Skin epidermis (tissue), 12 donors: ENCODE results near the gene PIGZ.

Experiments
- H3K27ac ChIP-seq, 21 experiments: fragments of 200-600 bp; sonication (generic) in 11 of 21; one replicate each; pipeline ENCODE4 v1.5.0; 2020; ENCODE audit warnings: mild to moderate bottlenecking in 3 of 21, inconsistent platforms in 2 of 21, moderate library complexity in 2 of 21
- H3K4me3 ChIP-seq, 7 experiments: fragments of 200-600 bp; sonication (generic) in 2 of 7; one replicate each; pipeline ENCODE4 v1.5.0; 2020; ENCODE audit warnings: inconsistent platforms in 2 of 7, mild to moderate bottlenecking in 2 of 7, moderate library complexity in 1 of 7

Gene PIGZ

GRCh38 chr3:196987022-196987421 is 18.4 kb upstream of the PIGZ start:
- no peak overlapping the region for H3K4me3 ChIP-seq
- H3K27ac ChIP-seq, result no peak overlapping the region

DNA sequence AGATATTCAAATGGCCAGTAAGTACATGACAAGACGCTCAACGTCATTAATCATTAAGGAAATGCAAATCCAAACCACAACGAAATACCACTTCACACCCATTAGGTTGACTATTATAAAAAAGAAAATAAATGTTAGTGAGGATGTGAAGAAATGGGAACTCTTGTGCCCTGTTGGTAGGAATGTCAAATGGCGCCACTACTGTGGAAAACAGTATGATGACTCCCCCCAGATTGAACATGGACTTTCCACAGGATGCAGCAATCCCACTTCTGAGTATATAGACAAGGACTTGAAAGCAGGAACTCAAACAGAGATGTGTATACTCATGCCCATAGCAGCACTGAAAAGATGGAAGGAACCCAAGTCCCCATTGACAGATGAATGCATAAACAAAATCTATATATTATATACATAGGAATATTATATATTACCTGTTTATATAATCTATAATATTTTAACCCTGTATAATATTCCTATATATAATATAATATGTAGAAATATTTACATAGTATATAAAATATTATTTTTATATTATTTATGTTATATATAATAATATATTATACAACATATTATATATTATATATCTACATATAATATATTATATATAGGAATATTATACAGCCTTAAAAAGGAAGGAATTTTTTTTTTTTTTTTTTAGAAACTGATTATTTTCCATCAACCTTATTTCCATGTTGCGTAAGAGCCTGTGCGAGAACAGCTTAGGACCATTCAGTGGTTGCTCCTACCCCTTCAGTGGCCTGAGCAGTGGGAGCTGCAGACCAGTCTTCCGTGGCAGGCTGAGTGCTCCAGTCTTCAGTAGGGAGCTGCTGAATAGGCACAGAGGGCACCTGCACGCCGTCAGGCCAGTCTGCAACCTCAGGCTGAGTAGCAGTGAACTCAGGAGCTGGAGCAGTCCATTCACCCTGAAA is 17.6 kb upstream of the PIGZ start:
- Histone ChIP-seq H3K27ac (no peak overlapping the region), H3K4me3 (no peak overlapping the region)

DNA sequence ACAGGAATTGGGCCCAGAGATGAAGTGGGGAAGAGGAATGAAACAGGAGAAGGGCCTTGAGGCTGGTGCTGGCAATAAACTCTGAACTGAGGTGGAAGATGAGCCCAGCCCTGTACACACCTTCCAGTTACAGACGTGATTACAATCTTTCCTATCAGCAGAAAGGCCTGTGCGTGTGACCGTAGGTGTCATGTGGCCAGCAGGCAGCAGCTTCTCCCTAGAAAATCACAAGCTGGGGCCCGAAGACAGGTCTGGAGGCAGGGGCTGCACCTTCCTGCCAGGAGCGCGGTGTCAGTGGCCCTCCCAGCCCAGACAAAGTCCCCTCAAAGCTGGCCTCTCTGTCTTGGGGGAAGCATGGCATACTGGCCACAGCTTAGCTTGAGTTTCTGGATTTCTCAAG is 16.7 kb upstream of the PIGZ start:
- no peak overlapping the region for H3K27ac ChIP-seq
- H3K4me3 ChIP-seq, result no peak overlapping the region

DNA sequence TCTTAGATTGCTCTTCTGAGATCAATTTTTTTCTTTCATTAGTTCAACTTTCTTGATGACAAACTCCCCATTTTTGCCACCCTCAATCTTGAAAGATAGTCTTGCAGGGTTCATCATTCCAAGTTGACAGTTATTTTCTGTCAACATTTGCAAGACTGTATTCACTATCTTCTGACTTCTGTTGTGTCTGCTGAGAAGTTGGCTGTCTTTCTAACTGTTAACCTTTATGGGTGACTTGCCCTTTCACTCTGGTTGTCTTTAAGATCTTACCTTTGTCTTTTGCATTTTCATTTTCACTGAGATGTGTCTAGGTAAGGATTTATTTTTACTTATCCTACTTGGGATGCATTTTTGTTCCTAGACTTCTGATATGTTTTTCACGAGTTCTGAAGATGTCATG is 14.6 kb upstream of the PIGZ start:
- H3K27ac ChIP-seq, result no peak overlapping the region
- no peak overlapping the region for H3K4me3 ChIP-seq

GRCh38 chr3:196981657-196982056 is 13.0 kb upstream of the PIGZ start:
- Histone ChIP-seq H3K27ac (no peak overlapping the region), H3K4me3 (no peak overlapping the region)

DNA sequence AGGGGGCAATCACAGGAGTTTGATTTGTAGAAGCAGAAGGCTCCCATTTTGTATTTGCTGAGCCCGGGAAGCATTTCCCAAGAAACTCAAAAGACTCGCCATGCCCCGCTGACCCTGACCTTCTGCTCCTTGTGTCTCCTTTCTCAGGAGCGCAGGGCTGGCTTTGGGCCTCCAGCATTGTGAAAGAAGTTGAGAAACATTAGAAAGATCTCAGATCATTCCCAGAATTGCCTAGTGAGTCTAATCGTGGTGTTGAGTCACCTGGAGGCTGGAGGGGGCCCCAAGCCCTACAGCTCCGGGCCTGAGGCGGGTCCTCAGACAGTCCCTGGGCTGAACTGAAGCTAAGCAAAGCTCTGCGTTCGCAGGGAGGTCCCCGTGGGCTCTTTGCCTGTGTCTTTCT is 10.9 kb upstream of the PIGZ start:
- H3K4me3 ChIP-seq, result no peak overlapping the region
- H3K27ac ChIP-seq, result no peak overlapping the region

DNA sequence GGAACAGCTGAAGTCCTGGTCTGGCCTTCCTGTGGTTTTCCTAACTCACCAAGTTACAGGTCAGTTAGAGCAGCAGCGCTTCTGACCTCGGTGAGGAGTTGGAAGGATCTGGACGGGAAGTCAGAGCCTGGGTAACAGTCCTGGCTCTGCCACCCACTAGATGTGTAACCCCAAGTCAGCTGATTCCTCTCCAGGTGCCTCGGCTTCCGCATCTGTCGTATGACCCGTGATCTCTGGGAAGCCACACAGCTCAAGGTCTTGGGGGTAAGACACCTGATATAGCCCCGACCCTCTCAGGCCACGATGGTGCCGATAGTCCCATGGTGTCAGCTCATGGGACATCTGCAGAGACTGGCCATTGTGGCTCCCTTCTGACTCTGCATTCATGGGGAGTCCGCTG is 8.3 kb upstream of the PIGZ start:
- no peak overlapping the region for H3K4me3 ChIP-seq
- no peak overlapping the region for H3K27ac ChIP-seq

- no peak overlapping the region for H3K4me3 ChIP-seq
- H3K27ac ChIP-seq, result no peak overlapping the region
These were observed 6.7 kb upstream of the PIGZ start for GRCh38 chr3:196975349-196975748.

DNA sequence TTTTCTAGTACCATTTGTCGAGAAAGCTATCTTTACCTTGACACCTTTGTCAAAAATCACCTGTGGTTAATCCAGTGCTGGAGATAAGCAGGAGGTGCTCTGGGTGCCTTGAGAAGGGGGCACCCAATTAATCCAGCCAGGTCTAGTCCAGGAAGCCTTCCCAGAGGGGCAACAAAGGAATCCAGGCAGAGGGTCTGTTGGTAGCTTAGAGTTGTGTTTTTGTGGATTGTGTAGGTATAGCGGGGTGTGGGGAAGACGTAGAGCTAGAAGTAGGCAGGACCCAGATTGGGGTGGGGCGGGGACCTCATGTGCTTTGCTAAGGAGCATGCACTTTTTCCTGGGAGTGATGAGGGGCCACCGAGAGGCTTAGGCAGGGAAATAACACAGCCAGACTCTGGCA is 6.0 kb upstream of the PIGZ start:
- Histone ChIP-seq H3K4me3 (no peak overlapping the region), H3K27ac (no peak overlapping the region)

DNA sequence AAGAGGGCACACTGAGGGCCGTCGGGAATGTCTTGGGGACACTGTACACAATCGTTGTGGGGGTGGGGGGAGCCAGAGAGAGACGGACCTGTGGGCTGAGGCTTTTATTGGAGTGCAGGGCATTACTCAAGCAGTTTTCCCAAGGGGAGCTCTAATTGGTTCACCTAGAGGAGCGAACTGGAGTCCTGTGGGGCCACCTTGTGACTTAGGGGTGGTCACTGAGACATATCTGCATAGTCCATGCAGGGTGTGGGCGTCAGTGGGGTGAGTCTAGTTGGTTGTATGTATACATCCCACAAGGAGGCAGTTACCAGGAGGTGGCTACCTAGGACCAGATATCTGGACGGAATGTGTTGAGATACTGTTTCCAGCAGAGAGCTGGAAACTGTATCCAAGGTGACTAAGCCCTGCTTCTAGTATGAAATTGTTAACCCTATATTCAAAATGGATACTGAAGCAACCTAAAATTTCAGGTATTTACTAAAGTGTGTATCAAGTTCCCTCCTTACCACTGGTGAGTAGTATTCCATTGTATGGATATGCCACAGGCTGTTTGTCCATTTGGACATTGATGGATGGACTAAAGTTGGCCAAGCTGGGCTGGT is 2.6 kb upstream of the PIGZ start:
- no peak overlapping the region for H3K27ac ChIP-seq
- H3K4me3 ChIP-seq, result no peak overlapping the region

DNA sequence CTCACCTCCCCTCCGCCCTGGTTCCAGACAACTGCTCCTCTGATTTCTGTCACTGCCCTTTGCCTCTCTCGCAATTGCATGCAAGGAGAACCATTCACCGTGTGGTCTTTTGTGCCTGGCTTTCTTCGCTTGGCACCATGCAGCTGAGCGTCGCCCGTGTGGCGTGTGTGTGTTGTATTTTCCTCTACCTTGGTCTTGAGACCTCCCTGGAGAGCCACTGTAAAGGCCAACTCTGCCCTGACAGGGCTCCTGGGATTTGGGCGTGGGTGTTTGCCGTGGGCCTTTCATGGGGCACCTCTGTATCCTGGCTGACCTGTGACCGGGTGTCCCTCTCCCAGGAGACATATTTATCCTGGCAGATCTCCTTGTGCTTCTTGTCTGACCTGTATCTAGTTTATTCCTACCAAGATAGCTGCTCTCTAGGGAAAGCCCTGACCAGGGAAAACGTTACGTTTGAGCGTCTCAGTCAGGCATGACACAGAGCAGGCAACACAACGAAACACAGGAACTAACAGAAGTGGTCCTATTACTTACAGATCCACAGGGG is 2.0 kb upstream of the PIGZ start:
- no peak overlapping the region for H3K4me3 ChIP-seq
- H3K27ac ChIP-seq, result no peak overlapping the region

DNA sequence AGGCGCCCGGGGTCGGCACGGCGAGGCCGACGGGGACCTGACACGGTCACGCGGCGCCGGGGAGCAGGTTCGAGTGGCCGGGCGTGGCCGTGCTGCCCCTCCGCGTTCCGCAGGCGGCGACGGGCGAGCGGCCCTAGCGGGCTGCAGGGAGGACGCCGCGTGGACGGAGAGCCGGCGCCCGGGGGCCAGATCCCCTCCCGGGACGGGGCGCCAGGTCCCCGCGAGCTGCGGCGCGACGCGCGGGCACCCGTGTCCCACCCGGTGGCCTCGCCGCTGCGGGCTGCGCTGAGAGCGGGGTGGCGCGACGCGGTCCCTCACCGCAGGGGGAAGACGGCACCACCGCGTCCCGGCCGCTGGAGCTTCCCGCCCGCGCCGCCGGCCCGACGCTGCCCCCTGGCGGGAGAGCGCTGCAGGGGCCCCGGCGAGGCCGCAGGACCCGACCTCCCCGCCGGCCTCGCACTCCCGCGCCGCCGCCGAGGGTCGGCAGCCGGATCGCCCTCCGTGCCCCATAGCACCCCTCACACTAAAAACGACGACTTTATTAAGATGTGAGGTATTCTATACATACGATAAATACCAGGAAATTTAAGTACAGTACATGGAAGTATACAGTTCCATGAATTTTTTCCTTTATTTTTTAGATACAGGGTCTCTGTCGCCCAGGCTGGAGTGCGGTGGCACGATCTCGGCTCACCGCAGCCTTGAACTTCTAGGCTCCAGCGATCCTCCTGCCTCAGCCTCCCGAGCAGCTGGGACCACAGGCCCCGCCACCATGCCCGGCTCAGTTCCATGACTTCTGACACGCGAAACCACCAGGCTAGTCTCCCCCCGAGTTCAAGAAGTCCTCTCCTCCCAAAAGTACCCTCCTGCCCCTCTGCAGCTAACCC is 1.3 kb upstream of the PIGZ start:
- peak overlapping the region in 20 of 21 experiments; percentile 23 to 91 (median 80) for H3K27ac ChIP-seq

GRCh38 chr3:196969134-196969659 is 564 bp upstream of the PIGZ start:
- peak overlapping the region; percentile 23 to 91 (median 79) for H3K27ac ChIP-seq

More for the DNA sequence above, 1.3 kb upstream of the PIGZ start:
- H3K4me3 ChIP-seq, result peak overlapping the region; percentile 57 to 85 (median 82)

GRCh38 chr3:196967412-196968232 is 1.0 kb downstream of the PIGZ start:
- peak overlapping the region in 2 of 21 experiments; percentile 74 to 90 for H3K27ac ChIP-seq
- H3K4me3 ChIP-seq, result peak overlapping the region; percentile 57 to 85 (median 82)

More at GRCh38 chr3:196969134-196969659, 564 bp upstream of the PIGZ start:
- H3K4me3 ChIP-seq, result peak overlapping the region; percentile 57 to 85 (median 82)

DNA sequence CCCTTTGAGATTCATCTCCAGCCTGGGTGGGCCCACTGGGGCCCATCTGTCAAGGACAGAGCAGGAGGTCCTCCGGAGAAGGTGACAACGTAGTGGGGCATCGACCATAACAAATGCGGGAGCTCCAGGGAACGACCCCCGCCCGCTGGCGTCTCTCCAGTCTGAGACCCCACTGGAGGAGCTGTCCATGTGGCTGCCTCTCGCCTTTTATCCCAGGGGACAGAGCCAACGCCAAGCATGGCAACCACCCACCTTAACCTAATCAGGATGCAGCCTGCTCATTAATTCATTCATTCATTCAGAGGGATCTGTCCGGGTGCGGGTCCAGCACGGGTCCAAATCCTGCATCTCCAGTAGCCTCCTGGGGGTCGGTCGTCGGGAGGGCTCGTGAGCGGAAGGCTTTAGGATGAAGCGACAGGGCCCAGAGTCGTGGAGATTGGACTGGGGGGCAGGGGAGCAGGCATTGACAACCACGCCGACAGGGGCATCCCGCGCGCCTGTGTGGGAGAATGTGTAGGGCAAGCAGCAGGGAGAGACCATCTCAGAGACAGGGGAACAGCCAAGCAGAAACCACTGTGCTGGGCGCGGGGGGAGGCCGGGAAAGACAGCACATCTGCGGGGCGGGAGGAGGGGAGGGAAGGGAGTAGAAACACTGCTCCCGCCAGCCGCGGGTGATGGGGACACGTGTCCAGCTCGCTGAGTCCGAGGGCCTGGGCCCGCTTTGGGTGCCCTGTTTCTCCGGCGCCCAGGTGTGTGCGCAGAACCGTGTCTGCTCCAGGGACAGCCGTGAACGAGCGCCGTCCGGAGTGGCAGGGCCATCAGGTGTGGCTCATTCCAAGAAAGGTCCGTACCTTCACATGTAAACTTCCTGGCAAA is 1.9 kb downstream of the PIGZ start:
- H3K27ac ChIP-seq, result no peak overlapping the region
- no peak overlapping the region for H3K4me3 ChIP-seq

DNA sequence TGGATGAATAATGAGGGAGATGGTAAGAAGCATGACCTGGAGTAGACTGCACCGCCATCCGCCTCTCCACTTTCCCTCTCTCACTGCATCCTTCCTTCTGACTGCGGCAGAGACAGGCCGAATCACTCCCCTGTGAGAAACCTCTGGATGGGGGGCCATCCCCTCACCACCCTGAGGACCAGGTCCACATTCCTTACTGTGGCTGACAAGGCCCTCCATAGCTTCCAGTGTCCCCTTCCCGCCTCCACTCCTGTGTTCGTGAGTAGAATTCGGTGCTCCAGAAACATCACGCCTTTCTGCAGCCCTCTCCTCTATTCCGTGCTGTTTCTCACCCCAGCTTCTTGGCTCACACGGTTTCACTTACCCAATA is 2.8 kb downstream of the PIGZ start:
- no peak overlapping the region for H3K4me3 ChIP-seq
- H3K27ac ChIP-seq, result no peak overlapping the region

- H3K27ac ChIP-seq, result no peak overlapping the region
- no peak overlapping the region for H3K4me3 ChIP-seq
These were observed 3.4 kb downstream of the PIGZ start for GRCh38 chr3:196965112-196965803.

GRCh38 chr3:196963631-196963953 is 5.0 kb downstream of the PIGZ start:
- no peak overlapping the region for H3K4me3 ChIP-seq

More at GRCh38 chr3:196963631-196963953, 5.0 kb downstream of the PIGZ start:
- H3K27ac ChIP-seq, result no peak overlapping the region
